IPS-20b (cell line): ENCODE results near the gene C1orf174.

Experiments used
- H3K27ac ChIP-seq: one replicate; pipeline ENCODE4 v1.5.1; 2013; ENCODE audit warnings: low read length
- H3K27me3 ChIP-seq: 2 replicates; pipeline ENCODE4 v1.6.1; 2013; ENCODE audit warnings: mild to moderate bottlenecking, low read length, inconsistent platforms; ENCODE audit not compliant: insufficient read depth
- H3K36me3 ChIP-seq: 2 replicates; pipeline ENCODE4 v1.6.1; 2013; ENCODE audit warnings: low read depth, mild to moderate bottlenecking, inconsistent platforms, low read length, moderate library complexity; ENCODE audit not compliant: insufficient read depth
- H3K4me1 ChIP-seq: 2 replicates; pipeline ENCODE4 v1.6.1; 2013; ENCODE audit warnings: mild to moderate bottlenecking, control low read depth, inconsistent platforms, low read length, moderate library complexity; ENCODE audit not compliant: insufficient read depth
- H3K4me3 ChIP-seq: 2 replicates; pipeline ENCODE4 v1.5.1; 2013; ENCODE audit warnings: mild to moderate bottlenecking, low read length, inconsistent platforms
- H3K9ac ChIP-seq: 2 replicates; pipeline ENCODE4 v1.6.1; 2013; ENCODE audit warnings: low read depth, mild to moderate bottlenecking, inconsistent platforms, low read length, moderate library complexity
- H3K9me3 ChIP-seq: 2 replicates; pipeline ENCODE4 v1.6.1; 2013; ENCODE audit warnings: mild to moderate bottlenecking, low read depth, low read length, inconsistent platforms; ENCODE audit not compliant: insufficient read depth

Gene C1orf174

DNA sequence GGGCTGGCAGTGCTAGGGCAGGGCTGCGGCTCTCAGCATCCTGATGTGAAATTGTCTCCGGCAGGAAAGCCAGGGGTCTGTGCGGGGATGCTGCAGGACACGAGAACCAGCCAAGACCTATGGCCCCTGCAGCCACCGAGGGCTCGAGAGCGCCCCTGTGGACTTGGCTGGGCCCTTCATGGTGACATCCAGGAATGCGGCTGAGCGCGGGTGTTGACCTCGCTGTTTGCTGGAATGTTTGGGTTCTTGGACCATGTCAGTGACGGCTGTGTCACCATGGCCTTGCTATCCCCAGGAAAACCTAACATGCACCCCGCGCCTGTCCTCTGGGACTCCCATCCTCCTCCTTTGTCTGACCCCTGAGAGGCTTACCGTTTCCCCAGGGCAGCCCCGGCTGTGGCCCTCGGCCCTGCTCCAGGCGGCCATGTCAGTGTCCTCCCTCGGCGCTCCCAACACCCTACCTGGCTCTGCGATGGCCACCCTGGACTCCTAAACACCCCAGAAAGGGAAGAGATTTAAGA lies 14.3 kb upstream of the C1orf174 start:
- Histone ChIP-seq H3K27me3 (peaks cover 4% of the 10 kb centered on the region; the same call in 1 of the 2 replicates), H3K9ac (no peak overlapping the region), H3K27ac (no peak overlapping the region), H3K4me3 (no peak overlapping the region), H3K4me1 (no peaks in the 10 kb centered on the region), H3K36me3 (no peaks in the 10 kb centered on the region), H3K9me3 (no peaks in the 10 kb centered on the region)

GRCh38 chr1:3912809-3913685 lies 13.0 kb upstream of the C1orf174 start:
- Histone ChIP-seq H3K9ac (no peak overlapping the region), H3K27ac (no peak overlapping the region), H3K4me3 (no peak overlapping the region), H3K9me3 (no peaks in the 10 kb centered on the region), H3K36me3 (no peaks in the 10 kb centered on the region), H3K4me1 (no peaks in the 10 kb centered on the region), H3K27me3 (peaks cover 4% of the 10 kb centered on the region; the same call in 1 of the 2 replicates)

GRCh38 chr1:3911981-3912808 lies 12.1 kb upstream of the C1orf174 start:
- peaks cover 4% of the 10 kb centered on the region; the same call in 1 of the 2 replicates for H3K27me3 ChIP-seq
- no peak overlapping the region for H3K27ac ChIP-seq
- no peaks in the 10 kb centered on the region for H3K4me1 ChIP-seq
- no peak overlapping the region for H3K9ac ChIP-seq
- H3K36me3 ChIP-seq, result no peaks in the 10 kb centered on the region
- H3K4me3 ChIP-seq, result no peak overlapping the region
- no peaks in the 10 kb centered on the region for H3K9me3 ChIP-seq

- peak overlapping the region; percentile 15; the same call in 1 of the 2 replicates for H3K4me3 ChIP-seq
- no peak overlapping the region for H3K27ac ChIP-seq
- H3K36me3 ChIP-seq, result no peaks in the 10 kb centered on the region
- H3K27me3 ChIP-seq, result peaks cover 4% of the 10 kb centered on the region; the same call in 1 of the 2 replicates
- no peaks in the 10 kb centered on the region for H3K9me3 ChIP-seq
- no peaks in the 10 kb centered on the region for H3K4me1 ChIP-seq
- H3K9ac ChIP-seq, result no peak overlapping the region
Measured at GRCh38 chr1:3910857-3911845, 11.1 kb upstream of the C1orf174 start.

- no peak overlapping the region for H3K4me3 ChIP-seq
- H3K9me3 ChIP-seq, result no peaks in the 10 kb centered on the region
- H3K4me1 ChIP-seq, result no peaks in the 10 kb centered on the region
- no peak overlapping the region for H3K9ac ChIP-seq
- H3K27ac ChIP-seq, result no peak overlapping the region
- peaks cover 4% of the 10 kb centered on the region; the same call in 1 of the 2 replicates for H3K27me3 ChIP-seq
- no peaks in the 10 kb centered on the region for H3K36me3 ChIP-seq
Measured at GRCh38 chr1:3910049-3910731, 10.1 kb upstream of the C1orf174 start.

DNA sequence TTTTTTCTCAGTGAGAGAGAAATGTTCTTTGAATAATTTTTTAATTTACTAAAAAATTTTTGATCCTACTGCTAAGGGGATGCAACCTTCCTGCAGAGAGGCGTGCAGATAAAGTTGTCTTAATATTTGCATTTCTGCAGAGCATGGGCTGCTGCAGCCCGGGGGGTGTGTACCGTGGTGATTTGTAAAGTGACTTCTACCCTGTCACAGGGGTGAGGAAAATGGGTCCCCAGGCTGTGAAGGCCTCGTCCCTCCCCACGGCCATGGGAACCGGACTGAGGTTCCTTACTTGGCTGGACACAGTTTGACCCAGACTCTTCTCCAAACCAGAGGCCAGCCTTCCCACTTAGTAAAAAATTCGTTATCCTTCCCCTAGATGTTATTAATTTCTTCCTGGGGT lies 9.5 kb upstream of the C1orf174 start:
- Histone ChIP-seq H3K27ac (no peak overlapping the region), H3K9ac (no peak overlapping the region), H3K4me1 (no peaks in the 10 kb centered on the region), H3K27me3 (peaks cover 4% of the 10 kb centered on the region; the same call in 1 of the 2 replicates), H3K36me3 (no peaks in the 10 kb centered on the region), H3K9me3 (no peaks in the 10 kb centered on the region), H3K4me3 (no peak overlapping the region)

DNA sequence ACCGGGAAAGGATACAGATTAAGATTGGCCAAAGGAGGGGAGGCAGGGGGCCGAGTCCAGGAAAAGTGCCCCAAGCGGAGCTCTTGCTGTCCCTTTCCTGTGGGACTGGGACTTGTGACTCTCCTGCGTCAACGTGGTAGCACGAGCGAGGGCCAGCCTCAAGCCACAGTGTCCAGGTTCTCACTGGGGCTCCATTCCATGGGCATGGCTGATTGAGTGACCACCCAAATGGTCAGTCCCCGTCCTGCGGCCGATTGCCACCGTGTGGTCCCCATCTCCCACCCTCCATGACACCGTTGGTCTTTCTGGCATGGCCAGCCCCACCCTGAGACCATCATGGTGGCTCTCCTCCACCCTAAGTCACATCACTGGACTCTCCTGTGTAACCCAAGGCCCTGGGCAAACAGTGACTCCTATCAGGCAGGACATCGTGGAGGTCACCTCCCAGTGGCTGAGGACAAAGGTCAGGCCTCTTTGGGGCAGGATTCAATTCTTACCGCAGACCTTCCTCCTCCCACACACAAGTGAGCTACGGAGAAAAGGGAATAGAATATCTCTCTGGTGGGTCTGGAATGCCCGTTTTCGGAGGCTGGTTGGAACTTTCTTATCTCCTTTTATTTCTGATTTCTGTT lies 8.9 kb upstream of the C1orf174 start:
- no peak overlapping the region for H3K4me3 ChIP-seq
- H3K36me3 ChIP-seq, result no peaks in the 10 kb centered on the region
- H3K9ac ChIP-seq, result no peak overlapping the region
- no peaks in the 10 kb centered on the region; the same call in 1 of the 2 replicates for H3K4me1 ChIP-seq
- no peaks in the 10 kb centered on the region for H3K9me3 ChIP-seq
- no peak overlapping the region for H3K27ac ChIP-seq
- peaks cover 4% of the 10 kb centered on the region; the same call in 1 of the 2 replicates for H3K27me3 ChIP-seq

GRCh38 chr1:3907621-3908165 lies 7.6 kb upstream of the C1orf174 start:
- Histone ChIP-seq H3K27me3 (peaks cover 4% of the 10 kb centered on the region; the same call in 1 of the 2 replicates), H3K4me1 (no peaks in the 10 kb centered on the region; the same call in 1 of the 2 replicates), H3K9me3 (no peaks in the 10 kb centered on the region), H3K4me3 (no peak overlapping the region), H3K36me3 (no peaks in the 10 kb centered on the region), H3K27ac (no peak overlapping the region), H3K9ac (no peak overlapping the region)

GRCh38 chr1:3907031-3907534 lies 7.0 kb upstream of the C1orf174 start:
- Histone ChIP-seq H3K4me1 (no peaks in the 10 kb centered on the region; the same call in 1 of the 2 replicates), H3K27ac (no peak overlapping the region)

DNA sequence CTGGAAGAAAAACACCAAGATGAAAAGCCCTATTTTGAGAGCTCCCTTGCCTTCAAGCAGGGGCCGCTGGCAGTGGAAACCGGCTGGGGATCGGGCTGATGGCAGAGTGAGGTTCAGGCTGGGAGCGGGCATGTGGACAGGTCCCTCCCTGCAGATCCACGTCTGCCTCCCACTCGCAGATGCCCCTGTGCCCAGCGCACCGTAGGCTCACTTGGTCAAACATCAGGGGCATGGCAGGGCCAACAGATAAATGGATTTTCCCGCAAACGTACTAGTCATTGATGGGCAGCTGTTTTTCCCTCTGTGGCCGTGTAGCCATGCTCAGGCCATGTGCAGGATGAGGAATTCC lies 6.6 kb upstream of the C1orf174 start:
- H3K9me3 ChIP-seq, result no peaks in the 10 kb centered on the region
- no peak overlapping the region for H3K4me3 ChIP-seq
- no peaks in the 10 kb centered on the region; the same call in 1 of the 2 replicates for H3K4me1 ChIP-seq
- no peaks in the 10 kb centered on the region for H3K36me3 ChIP-seq
- H3K9ac ChIP-seq, result no peak overlapping the region
- H3K27ac ChIP-seq, result no peak overlapping the region
- H3K27me3 ChIP-seq, result peaks cover 3% of the 10 kb centered on the region; the same call in 1 of the 2 replicates

More at GRCh38 chr1:3907031-3907534, 7.0 kb upstream of the C1orf174 start:
- Histone ChIP-seq H3K9me3 (no peaks in the 10 kb centered on the region), H3K9ac (no peak overlapping the region), H3K27me3 (peaks cover 4% of the 10 kb centered on the region; the same call in 1 of the 2 replicates), H3K36me3 (no peaks in the 10 kb centered on the region), H3K4me3 (no peak overlapping the region)
